Measurements from ENCODE around the gene CHAC1.

GRCh38 chr15:40923551-40923950 lies 29.7 kb upstream of the CHAC1 start:
- TF ChIP-seq CTCF (IDR thresholded peaks at IDR 0.05) (no peak), POLR2A (IDR thresholded peaks at IDR 0.05) (no peak)
